GM21515 (cell line): ENCODE data around the gene ADRA2A.

Source experiments
- ATAC-seq: cut with Tn5 transposase; IDR thresholded peaks from one replicate; pipeline ENCODE4 v1.9.1; 2021; ENCODE audit not compliant: unreplicated experiment

The ADRA2A gene

GRCh38 chr10:111076682-111077478 is at the start of gene ADRA2A:
Gene ADRA2A, plus strand, starts transcription at chr10:111077029. Its CDS starts 968 bp downstream, at chr10:111077997.
- no peak for ATAC-seq

GRCh38 chr10:111030042-111030750 is 46.6 kb upstream of the ADRA2A start:
- peak; percentile 62 for ATAC-seq

GRCh38 chr10:111034598-111035310 is 42.1 kb upstream of the ADRA2A start:
- no peak for ATAC-seq

GRCh38 chr10:111035542-111035941 is 41.3 kb upstream of the ADRA2A start:
- no peak for ATAC-seq

- no peak for ATAC-seq
Observed at GRCh38 chr10:111037858-111038257, 39.0 kb upstream of the ADRA2A start.

- ATAC-seq: no peak
Observed at GRCh38 chr10:111039522-111039921, 37.3 kb upstream of the ADRA2A start.

- no peak for ATAC-seq
Observed at GRCh38 chr10:111057006-111057405, 19.8 kb upstream of the ADRA2A start.

GRCh38 chr10:111063471-111063870 is 13.4 kb upstream of the ADRA2A start:
- no peak for ATAC-seq

GRCh38 chr10:111072232-111072631 is 4.6 kb upstream of the ADRA2A start:
- no peak for ATAC-seq

GRCh38 chr10:111075577-111076185 is 1.1 kb upstream of the ADRA2A start:
- ATAC-seq: no peak

- peak; percentile 68 for ATAC-seq
Observed at GRCh38 chr10:111076191-111076681, 593 bp upstream of the ADRA2A start.

GRCh38 chr10:111077479-111077784 is 603 bp downstream of the ADRA2A start:
- no peak for ATAC-seq

- ATAC-seq: no peak
Observed at GRCh38 chr10:111077785-111078504, 1.1 kb downstream of the ADRA2A start.

GRCh38 chr10:111078505-111079185 is 1.8 kb downstream of the ADRA2A start:
- ATAC-seq: no peak

- no peak for ATAC-seq
Observed at GRCh38 chr10:111079241-111079760, 2.5 kb downstream of the ADRA2A start.

- no peak for ATAC-seq
Observed at GRCh38 chr10:111079781-111080180, 3.0 kb downstream of the ADRA2A start.

- no peak for ATAC-seq
Observed at GRCh38 chr10:111080224-111080623, 3.4 kb downstream of the ADRA2A start.

GRCh38 chr10:111081595-111081994 is 4.8 kb downstream of the ADRA2A start:
- no peak for ATAC-seq

GRCh38 chr10:111082102-111082975 is 5.5 kb downstream of the ADRA2A start:
- no peak for ATAC-seq
